Endothelial cell (in vitro differentiated cells): ENCODE data around the gene PICK1. TPM values are rescaled to one million over a fixed set of nuclear protein-coding genes. Genes with fewer than 3 reads are reported as not detected.
"Not testable (repeated sequence)": the region's sequence is repeated elsewhere in the genome, so short reads cannot be mapped to it uniquely, and the experiment has no call there.

Experiments used
- DNase-seq: peaks from one replicate; pipeline ENCODE4 v3.0.0; 2021; ENCODE audit warnings: low spot score
- H3K27ac Mint-ChIP-seq: one replicate; pipeline ENCODE4 v1.8.0; 2021; ENCODE audit warnings: mixed read lengths, inconsistent platforms; ENCODE audit not compliant: unreplicated experiment
- H3K27me3 Mint-ChIP-seq: one replicate; pipeline ENCODE4 v1.8.0; 2021; ENCODE audit warnings: mild to moderate bottlenecking, moderate library complexity, mixed read lengths, inconsistent platforms; ENCODE audit not compliant: unreplicated experiment
- H3K36me3 Mint-ChIP-seq: one replicate; pipeline ENCODE4 v1.8.0; 2021; ENCODE audit warnings: mild to moderate bottlenecking, low read depth, mixed read lengths, inconsistent platforms; ENCODE audit not compliant: unreplicated experiment
- H3K4me1 Mint-ChIP-seq: one replicate; pipeline ENCODE4 v1.8.0; 2021; ENCODE audit warnings: mild to moderate bottlenecking, mixed read lengths, inconsistent platforms; ENCODE audit not compliant: unreplicated experiment
- H3K4me3 Mint-ChIP-seq: one replicate; pipeline ENCODE4 v1.8.0; 2021; ENCODE audit warnings: mild to moderate bottlenecking, mixed read lengths, inconsistent platforms; ENCODE audit not compliant: unreplicated experiment
- H3K9me3 Mint-ChIP-seq: one replicate; pipeline ENCODE4 v1.8.0; 2021; ENCODE audit warnings: mixed read lengths, inconsistent platforms; ENCODE audit not compliant: unreplicated experiment
- total RNA-seq: library from RNA; stranded (reverse); fragmentation: NEBNext Ultra II Directional; extraction: Animal tissue kit (Norgen Biotek cat#: 25700); gene quantifications from one replicate; pipeline ENCODE4 v1.2.1, GENCODE V29; 2021; ENCODE audit not compliant: unreplicated experiment
- TF ChIP-seq, protein P1 (sequence below): fragments of 200-600 bp; sonication (generic); IDR thresholded peaks from one replicate; pipeline ENCODE4 v1.5.0; 2021; ENCODE audit warnings: antibody characterized with exemption; ENCODE audit not compliant: unreplicated experiment

The PICK1 gene
- total RNA-seq, 1 donor from 2014 or later, result 24.1 TPM

DNA sequence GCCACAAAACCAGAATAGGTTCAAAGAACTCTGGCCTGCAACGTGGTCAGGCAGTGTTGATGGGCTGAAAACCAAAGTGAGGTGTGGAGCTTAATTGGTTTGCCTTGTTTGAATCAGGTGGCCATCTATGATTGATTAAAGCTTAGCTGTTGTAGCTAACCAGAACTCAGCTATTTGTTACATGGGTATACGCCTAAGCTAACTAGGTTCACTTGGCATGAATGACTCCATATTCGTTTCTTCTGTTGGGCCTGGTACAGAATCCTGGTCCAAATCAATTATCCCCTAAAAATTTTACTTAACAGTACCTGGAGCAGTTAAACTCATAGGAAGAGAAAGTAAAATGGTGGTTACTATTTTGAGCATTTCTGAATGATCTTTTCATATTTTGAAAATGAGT lies 61.0 kb downstream of the PICK1 start:
- H3K27ac Mint-ChIP-seq, result no peak overlapping the region
- TF ChIP-seq, protein P1, sequence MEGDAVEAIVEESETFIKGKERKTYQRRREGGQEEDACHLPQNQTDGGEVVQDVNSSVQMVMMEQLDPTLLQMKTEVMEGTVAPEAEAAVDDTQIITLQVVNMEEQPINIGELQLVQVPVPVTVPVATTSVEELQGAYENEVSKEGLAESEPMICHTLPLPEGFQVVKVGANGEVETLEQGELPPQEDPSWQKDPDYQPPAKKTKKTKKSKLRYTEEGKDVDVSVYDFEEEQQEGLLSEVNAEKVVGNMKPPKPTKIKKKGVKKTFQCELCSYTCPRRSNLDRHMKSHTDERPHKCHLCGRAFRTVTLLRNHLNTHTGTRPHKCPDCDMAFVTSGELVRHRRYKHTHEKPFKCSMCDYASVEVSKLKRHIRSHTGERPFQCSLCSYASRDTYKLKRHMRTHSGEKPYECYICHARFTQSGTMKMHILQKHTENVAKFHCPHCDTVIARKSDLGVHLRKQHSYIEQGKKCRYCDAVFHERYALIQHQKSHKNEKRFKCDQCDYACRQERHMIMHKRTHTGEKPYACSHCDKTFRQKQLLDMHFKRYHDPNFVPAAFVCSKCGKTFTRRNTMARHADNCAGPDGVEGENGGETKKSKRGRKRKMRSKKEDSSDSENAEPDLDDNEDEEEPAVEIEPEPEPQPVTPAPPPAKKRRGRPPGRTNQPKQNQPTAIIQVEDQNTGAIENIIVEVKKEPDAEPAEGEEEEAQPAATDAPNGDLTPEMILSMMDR, result no peak
- H3K36me3 Mint-ChIP-seq, result no peaks in the 10 kb centered on the region
- peaks cover 4% of the 10 kb centered on the region for H3K27me3 Mint-ChIP-seq
- no peaks in the 10 kb centered on the region for H3K9me3 Mint-ChIP-seq
- H3K4me1 Mint-ChIP-seq, result no peaks in the 10 kb centered on the region
- H3K4me3 Mint-ChIP-seq, result no peak overlapping the region
- DNase-seq, result no peak

DNA sequence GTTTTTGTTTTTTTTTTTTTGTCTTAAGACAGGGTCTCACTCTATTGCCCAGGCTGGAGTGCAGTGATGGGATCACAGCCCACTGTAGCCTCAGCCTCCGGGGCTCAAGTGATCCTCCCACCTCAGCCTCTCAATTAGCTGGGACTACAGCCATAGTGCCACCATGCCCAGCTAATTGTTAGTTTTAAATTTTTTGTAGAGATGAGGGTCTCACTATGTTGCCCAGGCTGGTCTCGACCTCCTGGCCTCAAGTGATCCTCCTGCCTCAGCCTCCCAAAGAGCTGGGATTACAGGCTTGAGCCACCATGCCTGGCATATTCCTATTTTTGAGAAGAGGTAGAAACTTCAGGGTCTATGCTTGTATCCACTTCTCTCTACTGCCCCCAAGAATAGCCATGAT lies 61.5 kb downstream of the PICK1 start:
- not testable (repeated sequence) for H3K4me3 Mint-ChIP-seq, H3K27me3 Mint-ChIP-seq, H3K36me3 Mint-ChIP-seq, DNase-seq, H3K9me3 Mint-ChIP-seq, H3K27ac Mint-ChIP-seq, H3K4me1 Mint-ChIP-seq

DNA sequence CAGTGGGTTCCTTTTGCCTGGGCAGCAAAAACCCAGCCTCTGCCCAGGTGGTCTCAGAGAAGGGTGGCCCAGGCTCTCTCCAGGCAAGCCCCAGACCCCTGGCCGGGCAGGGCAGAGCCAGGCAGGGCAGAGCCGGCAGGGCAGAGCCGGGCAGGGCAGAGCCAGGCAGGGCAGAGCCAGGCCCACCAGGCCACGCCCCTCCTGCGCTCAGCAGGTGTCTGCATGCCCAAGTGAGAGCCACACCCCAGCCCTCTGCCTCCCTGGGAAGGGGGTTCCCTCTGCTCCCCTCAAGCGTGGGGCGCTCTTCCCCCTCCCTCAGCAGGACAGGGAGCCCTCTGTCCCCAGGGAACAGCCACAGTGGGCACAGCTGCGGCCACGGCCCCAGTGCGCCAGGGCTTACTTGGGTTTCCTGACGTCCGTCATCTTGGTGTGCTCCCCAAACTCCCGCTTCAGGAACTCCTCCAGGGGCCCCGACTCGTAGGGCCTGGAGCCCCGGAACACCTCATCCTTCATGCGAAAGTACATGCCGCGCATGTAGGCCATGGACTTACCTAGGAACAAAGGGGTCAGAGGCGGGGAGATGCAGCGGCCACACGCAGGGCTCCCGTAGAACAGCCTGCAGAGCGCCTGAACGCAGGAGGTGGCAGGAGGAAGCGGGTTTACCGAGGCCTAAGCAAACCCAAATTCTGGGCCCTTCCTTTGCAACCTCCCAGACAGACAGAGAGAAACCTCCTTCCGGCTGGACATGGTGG lies 63.3 kb downstream of the PICK1 start:
- Mint-ChIP-seq H3K9me3 (no peaks in the 10 kb centered on the region), H3K4me1 (no peaks in the 10 kb centered on the region), H3K27ac (no peak overlapping the region), H3K27me3 (peaks cover 12% of the 10 kb centered on the region), H3K36me3 (no peaks in the 10 kb centered on the region), H3K4me3 (no peak overlapping the region)
- no peak for DNase-seq
- TF ChIP-seq, protein P1, result no peak

DNA sequence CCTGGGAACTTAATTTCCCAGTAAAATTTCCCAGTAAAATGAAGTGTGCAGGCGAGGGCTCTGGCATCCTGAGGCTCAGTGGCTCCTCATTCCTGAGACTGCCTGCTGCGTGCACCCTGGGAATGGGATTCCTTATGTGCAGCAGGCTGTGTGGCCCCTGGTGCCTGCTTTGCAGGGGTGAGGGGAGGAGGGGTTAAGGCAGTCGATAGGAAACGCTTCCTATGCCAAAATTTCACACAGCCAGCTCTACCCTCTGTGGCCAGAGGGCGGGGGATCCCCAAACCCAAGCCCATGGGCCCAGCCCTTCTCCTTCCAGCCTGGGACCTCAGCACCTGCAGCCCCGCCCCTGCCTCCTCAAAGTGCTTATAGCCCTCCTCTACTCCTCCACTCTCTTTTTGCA lies 65.4 kb downstream of the PICK1 start:
- H3K4me1 Mint-ChIP-seq, result no peaks in the 10 kb centered on the region
- H3K9me3 Mint-ChIP-seq, result no peaks in the 10 kb centered on the region
- no peak overlapping the region for H3K27ac Mint-ChIP-seq
- H3K4me3 Mint-ChIP-seq, result no peak overlapping the region
- H3K27me3 Mint-ChIP-seq, result peaks cover 12% of the 10 kb centered on the region
- TF ChIP-seq, protein P1, result no peak
- no peak for DNase-seq
- no peaks in the 10 kb centered on the region for H3K36me3 Mint-ChIP-seq

DNA sequence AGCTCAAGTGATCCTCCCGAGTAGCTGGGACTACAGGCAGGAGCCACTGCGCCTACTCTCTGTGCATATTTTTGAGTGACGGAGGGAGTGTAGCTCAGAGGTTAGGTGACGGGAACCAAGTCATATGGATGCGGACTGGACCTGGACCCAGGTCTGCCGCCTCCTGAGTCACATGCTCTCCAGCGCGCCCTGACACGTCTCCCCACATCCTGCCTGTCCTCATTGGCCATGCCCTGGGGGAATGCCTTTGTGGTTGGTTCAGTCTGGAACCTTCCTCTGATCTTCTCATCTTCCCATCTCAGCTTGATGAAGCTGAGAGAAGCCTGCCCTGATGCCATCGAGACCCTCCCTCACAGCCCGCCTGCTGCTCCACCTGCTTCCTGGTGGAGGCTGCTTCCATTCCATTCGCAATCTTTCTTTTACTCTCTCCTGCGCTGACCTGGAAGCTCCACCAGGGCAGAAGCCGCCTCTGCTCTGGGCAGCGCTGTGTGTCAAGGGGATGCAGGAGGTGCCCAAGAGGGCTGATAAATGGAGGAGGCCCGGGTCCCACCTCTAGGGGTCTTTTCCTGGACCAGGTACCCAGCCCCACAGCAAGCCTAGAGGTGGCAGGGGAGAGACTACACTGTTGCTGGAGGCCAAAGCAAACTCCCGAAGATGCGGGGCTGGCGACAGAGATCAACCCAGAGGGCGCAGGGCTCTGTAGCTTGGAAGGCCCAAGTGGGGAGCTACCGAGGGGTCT lies 67.2 kb downstream of the PICK1 start:
- no peaks in the 10 kb centered on the region for H3K4me1 Mint-ChIP-seq
- TF ChIP-seq, protein P1, result no peak
- no peak for DNase-seq
- H3K9me3 Mint-ChIP-seq, result no peaks in the 10 kb centered on the region
- H3K27ac Mint-ChIP-seq, result no peak overlapping the region
- no peak overlapping the region for H3K4me3 Mint-ChIP-seq
- no peaks in the 10 kb centered on the region for H3K36me3 Mint-ChIP-seq
- peaks cover 12% of the 10 kb centered on the region for H3K27me3 Mint-ChIP-seq
